ENCODE data around the gene RBM19.

RBM19 gene

DNA sequence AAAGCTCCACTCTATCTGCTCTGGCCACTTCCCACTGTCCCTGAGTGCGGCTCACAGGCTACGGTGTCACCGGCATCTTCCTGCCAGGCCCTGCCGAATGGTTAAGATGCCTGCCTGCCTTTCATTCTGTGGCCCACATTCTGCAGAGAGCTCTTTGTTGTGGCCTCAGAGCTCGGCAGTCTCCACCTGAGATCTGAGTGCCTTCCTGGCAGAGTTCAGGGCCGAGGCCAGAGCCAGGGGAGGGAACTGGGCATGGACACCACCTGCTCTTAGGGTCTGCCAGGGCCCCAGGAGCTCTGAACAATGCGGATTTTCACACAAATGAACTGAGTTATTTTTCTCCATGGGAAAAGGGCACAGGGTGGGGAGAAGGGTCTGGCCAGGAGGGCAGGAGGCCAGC, 127.2 kb downstream of the RBM19 start:
- no peak for DNase-seq (ENCODE audit: low spot score)
- TF ChIP-seq, protein P1, sequence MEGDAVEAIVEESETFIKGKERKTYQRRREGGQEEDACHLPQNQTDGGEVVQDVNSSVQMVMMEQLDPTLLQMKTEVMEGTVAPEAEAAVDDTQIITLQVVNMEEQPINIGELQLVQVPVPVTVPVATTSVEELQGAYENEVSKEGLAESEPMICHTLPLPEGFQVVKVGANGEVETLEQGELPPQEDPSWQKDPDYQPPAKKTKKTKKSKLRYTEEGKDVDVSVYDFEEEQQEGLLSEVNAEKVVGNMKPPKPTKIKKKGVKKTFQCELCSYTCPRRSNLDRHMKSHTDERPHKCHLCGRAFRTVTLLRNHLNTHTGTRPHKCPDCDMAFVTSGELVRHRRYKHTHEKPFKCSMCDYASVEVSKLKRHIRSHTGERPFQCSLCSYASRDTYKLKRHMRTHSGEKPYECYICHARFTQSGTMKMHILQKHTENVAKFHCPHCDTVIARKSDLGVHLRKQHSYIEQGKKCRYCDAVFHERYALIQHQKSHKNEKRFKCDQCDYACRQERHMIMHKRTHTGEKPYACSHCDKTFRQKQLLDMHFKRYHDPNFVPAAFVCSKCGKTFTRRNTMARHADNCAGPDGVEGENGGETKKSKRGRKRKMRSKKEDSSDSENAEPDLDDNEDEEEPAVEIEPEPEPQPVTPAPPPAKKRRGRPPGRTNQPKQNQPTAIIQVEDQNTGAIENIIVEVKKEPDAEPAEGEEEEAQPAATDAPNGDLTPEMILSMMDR (IDR thresholded peaks at IDR 0.05; ENCODE audit: borderline replicate concordance, control extremely low read depth, extremely low read depth, insufficient read depth, missing control alignments) = no peak
- in situ Hi-C loops (cut with MboI; ENCODE audit: low sequenced_read_pairs, unreplicated experiment) = no loop called here

DNA sequence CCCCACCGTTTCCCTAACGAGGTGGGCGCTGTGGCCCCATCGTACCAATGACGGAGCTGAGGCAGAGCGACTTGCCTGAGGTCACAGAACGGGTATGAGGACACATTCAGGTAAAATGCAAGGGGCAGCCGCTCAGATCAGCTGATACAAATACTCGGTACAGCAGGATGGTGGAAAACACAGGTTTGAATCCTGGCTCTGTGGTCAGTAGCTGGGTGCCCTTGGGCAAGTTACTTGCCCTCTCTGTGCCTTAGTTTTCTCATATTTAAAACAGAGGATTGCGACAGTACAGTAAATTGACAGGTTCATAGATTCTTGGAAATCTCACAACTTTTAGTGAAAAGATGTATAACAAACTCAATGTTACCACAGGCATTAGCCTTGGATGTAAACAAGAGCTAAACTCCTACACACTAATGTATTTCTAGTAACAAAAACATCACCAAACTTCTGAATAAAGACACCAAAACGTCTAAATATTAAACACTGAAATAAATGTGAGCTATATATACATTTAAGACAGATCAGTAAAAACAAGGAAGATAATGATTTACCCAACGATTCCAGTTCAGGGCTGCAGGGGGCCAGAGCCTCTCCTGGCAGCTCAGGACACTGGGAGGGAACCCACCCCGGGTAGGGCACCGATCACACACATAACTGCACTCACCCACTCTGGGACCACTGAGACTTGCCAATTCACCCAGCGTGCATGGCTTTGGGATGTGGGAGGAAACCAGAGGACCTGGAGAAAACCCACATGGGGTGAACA, 128.4 kb downstream of the RBM19 start:
- in situ Hi-C loops (cut with MboI; ENCODE audit: low sequenced_read_pairs, unreplicated experiment) = no loop called here
- TF ChIP-seq, protein P1 (IDR thresholded peaks at IDR 0.05; ENCODE audit: borderline replicate concordance, control extremely low read depth, extremely low read depth, insufficient read depth, missing control alignments) = no peak
- DNase-seq (ENCODE audit: low spot score) = no peak

DNA sequence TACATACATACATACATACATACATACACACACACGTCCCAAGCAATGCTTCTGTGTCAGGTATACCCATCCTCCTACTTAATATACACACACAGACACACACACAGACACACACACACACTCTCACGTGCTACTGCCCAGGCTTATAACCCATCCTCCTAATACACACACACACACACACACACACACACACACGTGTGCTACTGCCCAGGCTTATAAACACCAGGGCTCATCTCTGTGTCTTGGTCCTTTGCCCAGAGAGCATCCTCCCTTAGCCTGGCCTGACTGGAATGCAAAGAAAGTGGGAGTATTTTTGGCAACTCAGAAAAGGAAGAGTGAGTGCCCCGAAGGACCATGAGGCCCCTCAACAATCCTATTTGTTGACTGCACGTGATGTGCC, 129.0 kb downstream of the RBM19 start:
- in situ Hi-C loops (cut with MboI; ENCODE audit: low sequenced_read_pairs, unreplicated experiment) = no loop called here
- TF ChIP-seq, protein P1 (IDR thresholded peaks at IDR 0.05; ENCODE audit: borderline replicate concordance, control extremely low read depth, extremely low read depth, insufficient read depth, missing control alignments) = no peak
- no peak for DNase-seq (ENCODE audit: low spot score)

DNA sequence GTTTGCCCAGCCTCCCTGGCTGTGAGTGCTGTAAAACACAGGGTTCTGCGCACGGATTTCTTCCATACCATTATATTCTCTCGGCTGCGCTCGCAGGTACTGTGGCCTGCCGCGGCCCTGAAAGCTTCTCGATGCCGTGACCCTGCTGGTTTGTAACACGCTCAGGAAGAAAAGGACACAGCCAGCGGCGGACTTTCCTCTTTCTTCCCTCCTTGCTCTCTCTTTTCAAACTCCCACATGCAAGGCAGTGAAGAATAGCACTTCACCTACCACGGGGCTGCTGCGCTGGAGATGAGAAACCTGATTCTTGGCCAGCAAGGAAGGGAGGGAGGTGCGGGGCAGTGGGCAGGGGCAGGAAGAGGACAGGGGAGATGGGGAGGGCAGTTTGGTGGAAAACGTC, 130.2 kb downstream of the RBM19 start:
- in situ Hi-C loops (cut with MboI; ENCODE audit: low sequenced_read_pairs, unreplicated experiment) = no loop called here
- TF ChIP-seq, protein P1 (IDR thresholded peaks at IDR 0.05; ENCODE audit: borderline replicate concordance, control extremely low read depth, extremely low read depth, insufficient read depth, missing control alignments) = no peak
- no peak for DNase-seq (ENCODE audit: low spot score)

DNA sequence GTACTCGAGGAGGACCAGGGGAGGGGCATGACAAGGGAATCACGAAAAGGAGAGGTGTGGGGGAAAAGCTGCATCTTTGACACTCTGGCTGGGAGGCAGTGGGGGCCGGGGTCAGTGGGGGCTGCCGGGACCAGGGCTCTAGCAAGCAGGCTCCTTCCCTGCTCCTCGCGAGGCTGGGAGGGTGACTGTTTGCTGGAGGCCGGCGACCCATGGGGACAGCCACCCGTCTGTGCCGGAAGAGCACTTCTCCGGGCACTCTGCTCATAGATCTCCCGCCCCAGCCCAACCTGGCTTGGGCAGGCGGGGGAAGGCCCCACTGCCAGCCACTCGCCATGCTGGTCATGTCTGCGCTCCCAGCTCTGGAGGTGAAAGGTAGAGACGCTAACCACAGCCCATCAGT, 130.7 kb downstream of the RBM19 start:
- in situ Hi-C loops (cut with MboI; ENCODE audit: low sequenced_read_pairs, unreplicated experiment) = no loop called here
- TF ChIP-seq, protein P1 (IDR thresholded peaks at IDR 0.05; ENCODE audit: borderline replicate concordance, control extremely low read depth, extremely low read depth, insufficient read depth, missing control alignments) = no peak
- no peak for DNase-seq (ENCODE audit: low spot score)

DNA sequence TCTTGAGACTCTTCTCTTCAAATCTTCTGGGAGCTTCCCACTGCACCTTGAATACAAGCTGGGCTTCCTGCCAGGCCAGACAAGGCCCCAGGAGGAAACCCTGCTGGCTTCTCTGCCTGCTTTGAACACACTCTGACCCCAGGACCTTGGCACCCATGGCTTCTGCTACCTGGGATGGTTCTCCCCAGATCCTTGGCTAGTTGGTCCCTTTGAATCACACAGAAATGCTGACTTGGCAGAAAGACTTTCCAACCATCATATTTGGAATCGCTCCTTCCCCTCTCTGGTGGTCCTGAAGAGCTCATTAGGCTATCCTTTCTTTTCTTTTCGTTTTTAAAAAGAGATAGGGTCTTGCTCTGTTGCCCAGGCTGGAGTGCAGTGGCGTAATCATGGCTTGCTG, 132.7 kb downstream of the RBM19 start:
- in situ Hi-C loops (cut with MboI; ENCODE audit: low sequenced_read_pairs, unreplicated experiment) = no loop called here
- TF ChIP-seq, protein P1 (IDR thresholded peaks at IDR 0.05; ENCODE audit: borderline replicate concordance, control extremely low read depth, extremely low read depth, insufficient read depth, missing control alignments) = no peak
- DNase-seq (ENCODE audit: low spot score) = no peak

Measured in GM13976 (cell line).